ENCODE measurements around the gene TMSB15C.
"Not testable (repeated sequence)": the region's sequence is repeated elsewhere in the genome, so short reads cannot be mapped to it uniquely, and the experiment has no call there.

- TF ChIP-seq CTCF, POLR2A, EP300 (IDR thresholded peaks at IDR 0.05): not testable (repeated sequence)
Measured at GRCh38 chrX:104077854-104078253, 1.8 kb upstream of the TMSB15C start.
